HG03520 (cell line): ENCODE results near the gene SLC26A6.
A peak's percentile ranks its signal among the peaks of the same experiment; 100 is the strongest.

Experiments
- ATAC-seq: cut with Tn5 transposase; IDR thresholded peaks from one replicate; pipeline ENCODE4 v1.9.1; 2021; ENCODE audit warnings: mild to moderate bottlenecking, moderate library complexity; ENCODE audit not compliant: unreplicated experiment

The SLC26A6 gene

DNA sequence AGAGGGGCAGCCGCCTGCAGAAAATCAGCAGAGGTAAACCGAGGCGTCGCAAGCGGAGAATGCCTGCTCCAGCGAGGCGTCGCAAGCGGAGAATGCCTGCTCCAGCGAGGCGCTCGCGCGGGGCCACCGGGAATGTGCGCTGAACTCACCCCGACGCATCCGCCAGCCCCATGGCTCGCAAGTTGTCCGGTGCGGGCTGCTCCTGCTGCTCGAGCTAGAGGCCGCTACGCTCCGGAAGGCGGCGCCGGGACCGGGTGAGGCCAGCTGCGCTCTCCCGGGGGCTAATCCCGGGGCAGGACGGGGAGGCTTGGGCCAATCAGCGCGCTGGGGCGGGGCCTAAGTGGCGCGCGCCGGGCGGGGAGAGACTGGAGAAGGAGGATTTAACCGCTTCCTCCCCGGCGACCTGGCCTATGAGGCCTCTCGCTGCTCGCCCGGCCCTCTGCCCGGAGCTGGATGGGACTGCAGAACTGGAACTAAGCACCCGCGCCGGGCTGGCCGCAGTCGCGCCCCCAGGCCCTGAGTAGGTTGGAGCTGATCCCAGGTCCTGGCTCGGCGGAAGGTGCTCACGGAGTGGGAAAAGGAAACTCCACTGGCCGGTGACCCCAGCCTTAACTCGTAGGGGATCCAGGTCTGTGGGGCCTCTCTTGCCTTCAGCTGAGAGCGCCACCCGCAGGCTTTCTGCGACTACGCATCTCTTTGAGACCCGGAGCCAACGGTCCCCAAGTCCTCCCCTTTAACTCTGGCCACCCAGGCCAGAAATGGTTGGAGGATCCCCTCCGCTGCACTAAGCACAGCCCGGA, at the start of gene SLC26A6:
Gene SLC26A6 (minus strand): TSS at position 240 of the 800 bp plus-strand sequence. CDS start 68 bp downstream, at position 172.
- peak; percentile 84 for ATAC-seq

DNA sequence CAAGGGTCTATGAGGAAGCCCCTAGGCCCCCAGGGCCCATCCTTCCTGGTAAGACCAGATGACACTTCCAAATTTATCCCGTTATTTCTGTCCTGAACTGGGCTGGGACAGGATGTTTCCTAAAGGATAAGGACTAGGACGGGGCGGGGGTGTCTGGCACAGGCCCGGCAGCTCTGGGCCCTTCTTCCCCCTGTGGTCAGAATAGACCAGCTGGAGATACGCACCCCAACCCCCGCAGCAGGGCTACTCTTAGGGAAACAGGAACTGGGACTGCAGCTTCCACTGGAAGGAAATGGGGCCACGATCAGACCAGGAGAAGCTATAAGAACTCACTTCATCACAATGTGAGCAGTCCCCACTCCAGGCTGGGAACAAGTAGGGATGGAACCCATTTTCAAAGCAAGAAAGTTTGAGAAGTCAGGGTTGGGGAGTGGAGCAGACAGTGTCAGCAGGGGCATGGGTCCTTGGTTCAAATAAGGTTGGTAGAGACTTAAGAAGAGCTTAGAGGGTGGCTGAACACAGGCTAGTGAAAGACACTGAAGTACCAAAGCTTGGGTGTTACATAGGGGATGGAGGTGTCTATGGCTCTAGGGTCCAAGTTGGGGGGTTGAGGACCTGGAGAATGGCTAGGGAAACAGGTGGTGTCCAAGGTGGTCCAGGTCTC, 49.4 kb upstream of the SLC26A6 start:
- no peak for ATAC-seq

- ATAC-seq: no peak
Measured at GRCh38 chr3:48684054-48684349, 48.7 kb upstream of the SLC26A6 start.

GRCh38 chr3:48682786-48683185, 47.5 kb upstream of the SLC26A6 start:
- ATAC-seq: no peak

GRCh38 chr3:48681974-48682610, 46.8 kb upstream of the SLC26A6 start:
- ATAC-seq: no peak

GRCh38 chr3:48681541-48681880, 46.2 kb upstream of the SLC26A6 start:
- ATAC-seq: no peak

- no peak for ATAC-seq
Measured at GRCh38 chr3:48680811-48681540, 45.7 kb upstream of the SLC26A6 start.

GRCh38 chr3:48679411-48680391, 44.4 kb upstream of the SLC26A6 start:
- ATAC-seq: no peak

DNA sequence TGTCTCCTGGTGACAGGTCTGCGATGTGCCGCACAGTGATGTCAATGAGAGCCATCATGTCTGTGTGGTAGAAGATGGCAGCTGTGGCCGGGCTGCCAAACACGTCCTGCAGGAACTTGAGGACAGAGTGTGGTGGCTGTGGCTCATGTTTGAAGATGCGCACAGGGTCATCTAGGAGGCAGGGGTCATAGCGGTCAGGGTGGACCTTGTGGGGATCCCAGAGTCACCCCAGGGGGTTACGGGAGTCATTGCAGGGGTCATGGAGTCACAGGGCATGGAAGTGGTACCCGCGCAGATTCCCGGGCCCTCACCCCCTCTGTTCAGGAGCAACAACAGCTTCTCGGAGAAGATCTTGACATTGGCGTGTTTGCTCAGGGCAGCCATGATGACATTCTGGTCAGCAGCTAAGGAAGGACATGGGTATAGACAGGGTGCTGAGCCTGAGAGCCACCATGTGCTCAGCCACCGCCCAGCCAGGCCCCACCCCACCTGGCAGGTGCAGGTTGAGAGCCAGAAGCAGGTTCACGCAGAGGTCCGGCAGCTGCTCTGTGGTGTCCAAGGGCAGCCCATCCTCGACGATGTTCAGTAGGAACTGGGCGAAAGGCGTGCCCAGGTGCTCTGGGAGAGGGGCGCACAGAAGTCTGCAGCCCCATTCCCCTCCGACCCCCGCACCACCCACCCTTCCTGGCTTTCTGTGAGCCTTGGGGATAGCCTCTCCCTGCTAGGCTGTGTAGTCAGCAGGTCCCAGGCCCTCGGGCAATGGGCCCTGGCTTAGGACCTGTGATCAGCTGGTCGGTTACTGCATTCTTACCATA, 43.5 kb upstream of the SLC26A6 start:
- no peak for ATAC-seq

GRCh38 chr3:48678056-48678455, 42.8 kb upstream of the SLC26A6 start:
- no peak for ATAC-seq

GRCh38 chr3:48674505-48674904, 39.2 kb upstream of the SLC26A6 start:
- ATAC-seq: no peak

DNA sequence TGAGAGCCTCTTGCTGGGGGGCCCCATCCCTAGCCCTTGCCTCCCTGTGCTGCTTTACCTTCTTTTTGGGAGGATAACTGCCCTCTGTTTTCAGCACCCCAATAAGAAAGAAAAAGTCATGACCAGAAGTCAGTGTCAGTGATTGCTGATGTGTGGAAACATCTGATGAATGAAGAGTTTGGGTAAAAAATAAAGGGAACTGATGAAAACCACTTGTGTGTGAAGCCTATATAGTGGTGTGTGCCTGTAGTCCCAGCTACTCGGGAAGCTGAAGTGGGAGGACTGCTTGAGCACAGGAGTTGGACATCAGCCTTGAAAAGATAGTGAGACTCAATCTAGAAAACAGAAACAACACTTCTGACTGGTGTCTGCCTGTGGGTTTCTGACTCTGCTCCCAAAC, 37.3 kb upstream of the SLC26A6 start:
- ATAC-seq: no peak

- no peak for ATAC-seq
Measured at GRCh38 chr3:48664929-48665328, 29.7 kb upstream of the SLC26A6 start.

DNA sequence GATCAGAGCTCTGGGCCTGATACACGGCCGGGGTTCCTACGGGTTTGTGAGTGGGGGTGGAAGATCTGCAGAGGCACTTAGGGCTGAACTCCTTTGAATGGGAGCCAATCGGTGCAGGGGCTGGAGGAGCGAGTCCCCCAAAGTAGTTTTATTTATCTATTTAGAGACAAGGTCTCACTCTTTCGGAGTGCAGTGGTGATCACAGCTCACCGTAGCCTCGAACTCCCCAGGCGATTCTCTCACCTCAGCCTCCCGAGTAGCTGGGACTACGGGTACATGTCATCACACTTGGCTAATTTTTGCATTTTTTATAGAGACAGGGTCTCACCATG, 29.0 kb upstream of the SLC26A6 start:
- no peak for ATAC-seq

- peak; percentile 79 for ATAC-seq
Measured at GRCh38 chr3:48663489-48664312, 28.4 kb upstream of the SLC26A6 start.

- no peak for ATAC-seq
Measured at GRCh38 chr3:48662753-48663488, 27.7 kb upstream of the SLC26A6 start, which contains the start of gene CELSR3. CELSR3 (minus strand) TSS chr3:48662886; CDS start chr3:48662634, 252 bp downstream.

DNA sequence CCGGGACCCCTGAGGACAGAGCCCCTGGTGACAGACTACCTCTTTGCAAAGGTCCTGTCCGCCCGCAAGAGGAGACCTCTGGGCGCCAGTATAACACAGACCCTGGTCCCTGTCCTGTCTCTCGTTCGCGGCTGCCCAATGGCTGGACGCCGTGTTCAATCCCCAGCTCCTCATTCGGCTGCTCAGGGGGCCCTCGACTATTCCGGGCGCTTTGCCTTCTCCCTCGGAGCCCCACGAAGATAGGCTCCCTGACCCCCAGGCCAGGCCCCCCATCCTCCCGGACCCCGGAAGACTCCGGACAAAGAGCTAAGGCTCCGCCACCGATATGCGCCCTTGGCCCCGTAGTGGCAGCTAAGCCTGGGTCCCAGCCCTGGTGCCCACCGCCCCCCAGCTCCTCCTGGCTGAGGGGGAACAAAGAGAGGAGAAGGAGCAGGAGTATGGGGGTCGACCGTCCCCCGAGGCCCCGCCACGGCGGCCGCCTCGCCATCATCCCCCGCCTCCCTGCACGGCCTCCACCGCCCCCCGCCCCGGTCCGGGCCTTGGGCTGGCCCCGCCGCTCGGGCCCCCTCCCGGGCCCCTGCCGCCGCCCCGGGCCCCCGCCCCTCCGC, 27.0 kb upstream of the SLC26A6 start:
- no peak for ATAC-seq
